HepG2 (cell line): ENCODE results near the gene CRHR1. TPM values are rescaled to one million over a fixed set of nuclear protein-coding genes. Genes with fewer than 3 reads are reported as not detected.

ENCODE experiments used
- ATAC-seq: fragments of 200-7000 bp; cut with Tn5 transposase; 3 replicates; pipeline ENCODE4 v1.9.1; 2020; ENCODE audit warnings: mild to moderate bottlenecking, moderate library complexity
- BruUV-seq: library from RNA; stranded (reverse); fragments of 400-500 nt; replicated peaks from 2 replicates; lab custom pipeline; 2021; lab: Mats Ljungman, UMichigan
- CTCF ChIA-PET: fragments of 300-600 bp; formaldehyde crosslinking; extraction: SDS; loops from one replicate; lab custom pipeline; 2021; ENCODE audit warnings: low total read pairs, inconsistent platforms, low intra/inter-chr PET ratio; lab: Yijun Ruan, JAX
- POLR2A ChIA-PET: fragments of 350-600 bp; sonication (Branson Sonifier 250); formaldehyde crosslinking; loops from one replicate; lab custom pipeline; 2020; ENCODE audit warnings: antibody characterized with exemption, inconsistent platforms; lab: Yijun Ruan, JAX
- DNase-seq: peaks from one replicate; pipeline ENCODE4 v3.0.0-alpha.2; 2015; ENCODE audit warnings: low spot score
- FAIRE-seq: peaks from 3 replicates; lab custom pipeline; 2011; peaks lifted over from hg19 to GRCh38; lab: Jason Lieb, UNC
- H2AFZ ChIP-seq: one replicate; pipeline ENCODE4 v1.6.1; 2011; ENCODE audit warnings: low read length, inconsistent platforms
- H3K27ac ChIP-seq: fragments of 300-600 bp; 3 replicates; pipeline ENCODE4 v1.8.0; 2011; ENCODE audit warnings: mixed run types, mild to moderate bottlenecking, mixed read lengths, low read length, inconsistent platforms; ENCODE audit not compliant: insufficient read depth; ENCODE audit errors: extremely low read length
- H3K27me3 ChIP-seq, 2 experiments: fragments of 200-600 bp in 1 of 2; 2 replicates in 1 of 2; 3 replicates in 1 of 2; pipeline versions ENCODE4 v1.6.0 to v1.8.0; 2011; ENCODE audit warnings: low read length in 2 of 2, mild to moderate bottlenecking in 2 of 2, moderate library complexity in 2 of 2, inconsistent platforms in 1 of 2; ENCODE audit not compliant: insufficient read depth in 2 of 2, control insufficient read depth in 1 of 2
- H3K36me3 ChIP-seq, 2 experiments: fragments of 200-600 bp in 1 of 2; replicated peaks in 1 of 2; 2 replicates in 1 of 2; 3 replicates in 1 of 2; pipeline versions ENCODE4 v1.5.1 to v1.8.0; 2011; ENCODE audit warnings: low read length in 2 of 2, inconsistent platforms in 1 of 2; ENCODE audit not compliant: insufficient read depth in 2 of 2, control insufficient read depth in 1 of 2
- H3K4me1 ChIP-seq: 2 replicates; pipeline ENCODE4 v1.5.1; 2012; ENCODE audit warnings: low read length, inconsistent platforms; ENCODE audit not compliant: insufficient read depth
- H3K4me2 ChIP-seq: 2 replicates; pipeline ENCODE4 v1.6.0; 2011; ENCODE audit warnings: low read depth, low read length, inconsistent platforms
- H3K4me3 ChIP-seq, 3 experiments: fragments of 200-600 bp in 1 of 3; sonication (generic), shearing (Covaris generic) in 1 of 3; replicated peaks in 1 of 3; 2 replicates each; pipeline ENCODE4 v1.5.1; 2011 to 2016; ENCODE audit warnings: low read length in 3 of 3, inconsistent platforms in 2 of 3, low read depth in 2 of 3, mild to moderate bottlenecking in 2 of 3, control low read depth in 1 of 3, mixed read lengths in 1 of 3; ENCODE audit not compliant: insufficient read depth in 1 of 3
- H3K79me2 ChIP-seq: one replicate; pipeline ENCODE4 v1.6.1; 2011; ENCODE audit warnings: low read length, inconsistent platforms; ENCODE audit not compliant: insufficient read depth
- H3K9ac ChIP-seq: 2 replicates; pipeline ENCODE4 v1.6.0; 2011; ENCODE audit warnings: mild to moderate bottlenecking, low read depth, low read length, inconsistent platforms; ENCODE audit not compliant: insufficient read depth
- H3K9me3 ChIP-seq: 2 replicates; pipeline ENCODE4 v1.5.1; 2012; ENCODE audit warnings: mild to moderate bottlenecking, low read length
- H4K20me1 ChIP-seq: 2 replicates; pipeline ENCODE4 v1.6.0; 2011; ENCODE audit warnings: inconsistent platforms, mild to moderate bottlenecking, low read length, moderate library complexity; ENCODE audit not compliant: insufficient read depth
- KDM3A ChIP-seq: IDR thresholded peaks from 2 replicates; pipeline ENCODE4 v1.6.1; 2018; ENCODE audit warnings: low read depth, missing compliant biosample characterization
- PRDM10 ChIP-seq: sonication (generic); formaldehyde crosslinking; IDR thresholded peaks from 2 replicates; pipeline ENCODE4 v1.4.0; 2020; ENCODE audit warnings: low read depth, missing genetic modification reagents
- TBP ChIP-seq: sonication (generic); formaldehyde crosslinking; IDR thresholded peaks from 2 replicates; pipeline ENCODE4 v1.5.0; 2020; ENCODE audit warnings: missing genetic modification reagents
- TCF7 ChIP-seq: sonication (generic); IDR thresholded peaks from 2 replicates; pipeline ENCODE4 v1.6.1; 2016; ENCODE audit warnings: antibody characterized with exemption, low read depth
- ZC3H4 ChIP-seq: sonication (generic); formaldehyde crosslinking; IDR thresholded peaks from 2 replicates; pipeline ENCODE4 v1.4.0; 2020; ENCODE audit warnings: missing genetic modification reagents, borderline replicate concordance
- WGBS: methylation state at CpG from one replicate; pipeline ENCODE4 v1.1.6; 2017; ENCODE audit warnings: low lambda C conversion rate; 5-methylcytosine and 5-hydroxymethylcytosine counted together
- in situ Hi-C: cut with HindIII; loops from 2 replicates; pipeline ENCODE4 v1.10.0; 2017; ENCODE audit warnings: low pct_unique_long_range_greater_than_20kb; ENCODE audit not compliant: extremely low pct_ligation_motif_present
- intact Hi-C: fragments of 100-400 bp; cut with micrococcal nuclease; formaldehyde crosslinking; loops from one replicate; pipeline ENCODE4 v1.10.0; 2022; ENCODE audit not compliant: unreplicated experiment
- polyA plus RNA-seq, 8 experiments: library from polyadenylated mRNA; depleted of rRNA in 3 of 8; stranded (reverse) in 7 of 8; unstranded in 1 of 8; fragments of >200 nt; fragmentation: Illumina TruSeq in 4 of 8; extraction: Trizol in 4 of 8; gene quantifications; 2 replicates each; pipeline versions ENCODE4 v1.2.1 to v1.2.3, GENCODE V29; 2011 to 2016; ENCODE audit warnings: low read depth in 4 of 8, missing spikeins in 1 of 8, mixed read lengths in 1 of 8; ENCODE audit not compliant: insufficient read depth in 1 of 8
- total RNA-seq, 5 experiments: library from RNA; depleted of rRNA; stranded (reverse); fragments of >200 nt; fragmentation: Illumina TruSeq; extraction: Trizol; gene quantifications; 2 replicates each; pipeline ENCODE4 v1.2.3, GENCODE V29; 2016; ENCODE audit warnings: low read depth in 1 of 5
- TF ChIP-seq, protein P1 (sequence below): IDR thresholded peaks from 2 replicates; pipeline ENCODE4 v1.6.1; 2016; ENCODE audit warnings: missing biosample characterization, missing genetic modification reagents, low read depth
- TF ChIP-seq, protein P2 (sequence below): sonication (generic); formaldehyde crosslinking; conservative IDR thresholded peaks from 2 replicates; pipeline ENCODE4 v1.4.0; 2020; ENCODE audit warnings: missing genetic modification reagents
- TF ChIP-seq, protein P3 (sequence below): sonication (generic); formaldehyde crosslinking; IDR thresholded peaks from 2 replicates; pipeline ENCODE4 v1.4.0; 2020; ENCODE audit warnings: mild to moderate bottlenecking, missing genetic modification reagents
- TF ChIP-seq, protein P4 (sequence below): sonication (generic); formaldehyde crosslinking; IDR thresholded peaks from 2 replicates; pipeline ENCODE4 v1.4.0; 2020; ENCODE audit warnings: missing genetic modification reagents, borderline replicate concordance

The CRHR1 gene
- total and polyA plus RNA-seq, 2 of the 13 experiments (the other 11 are each of a cell fraction or from before 2014, with no cell fraction given) = not detected

DNA sequence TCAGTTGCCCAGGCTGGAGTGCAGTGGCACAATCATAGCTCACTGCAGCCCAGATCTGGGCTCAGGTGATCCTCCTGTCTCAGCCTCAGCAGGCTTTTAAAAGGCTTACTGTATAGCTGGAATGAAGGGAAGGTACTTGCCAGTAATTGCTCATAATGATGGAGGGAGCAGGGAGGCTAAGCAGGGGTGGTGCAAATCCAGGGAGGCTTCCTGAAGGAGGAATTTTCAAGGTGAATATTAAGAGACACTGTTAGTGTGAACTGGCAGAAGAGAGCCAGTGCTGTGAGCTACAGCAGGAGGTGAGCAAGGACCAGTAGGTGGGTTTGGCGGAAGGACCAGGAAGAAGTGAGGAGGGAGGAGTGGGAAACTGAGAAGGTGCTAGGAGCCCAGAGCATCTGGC lies 24.7 kb downstream of the CRHR1 start:
- in situ Hi-C loops = no loop called here
- Histone ChIP-seq H2AFZ (no peak overlapping the region), H3K36me3 (no peaks in the 10 kb centered on the region), H3K9me3 (no peaks in the 10 kb centered on the region), H3K4me1 (no peaks in the 10 kb centered on the region), H3K27me3 (peaks cover 17 to 68% of the 10 kb centered on the region in 2 experiments; a peak in 4 of 5 replicates), H3K27ac (no peak overlapping the region), H4K20me1 (no peaks in the 10 kb centered on the region), H3K79me2 (no peaks in the 10 kb centered on the region), H3K4me2 (no peak overlapping the region), H3K4me3 (no peak overlapping the region), H3K9ac (no peak overlapping the region)
- FAIRE-seq (no peak), ATAC-seq (no peak), DNase-seq (no peak)
- no TSS peak for BruUV-seq
- CTCF ChIA-PET = no interaction called here
- POLR2A ChIA-PET = no interaction called here
- TF ChIP-seq, protein P1, sequence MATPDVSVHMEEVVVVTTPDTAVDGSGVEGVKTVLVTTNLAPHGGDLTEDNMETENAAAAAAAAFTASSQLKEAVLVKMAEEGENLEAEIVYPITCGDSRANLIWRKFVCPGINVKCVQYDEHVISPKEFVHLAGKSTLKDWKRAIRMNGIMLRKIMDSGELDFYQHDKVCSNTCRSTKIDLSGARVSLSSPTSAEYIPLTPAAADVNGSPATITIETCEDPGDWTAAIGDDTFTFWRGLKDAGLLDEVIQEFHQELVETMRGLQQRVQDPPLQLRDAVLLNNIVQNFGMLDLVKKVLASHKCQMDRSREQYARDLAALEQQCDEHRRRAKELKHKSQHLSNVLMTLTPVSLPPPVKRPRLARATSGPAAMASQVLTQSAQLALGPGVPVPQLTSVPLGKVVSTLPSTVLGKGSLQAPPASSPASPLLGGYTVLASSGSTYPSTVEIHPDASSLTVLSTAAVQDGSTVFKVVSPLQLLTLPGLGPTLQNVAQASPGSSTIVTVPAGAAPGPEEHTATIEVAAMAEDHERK (CRISPR knock-in tag) = no peak
- TF ChIP-seq, protein P2, sequence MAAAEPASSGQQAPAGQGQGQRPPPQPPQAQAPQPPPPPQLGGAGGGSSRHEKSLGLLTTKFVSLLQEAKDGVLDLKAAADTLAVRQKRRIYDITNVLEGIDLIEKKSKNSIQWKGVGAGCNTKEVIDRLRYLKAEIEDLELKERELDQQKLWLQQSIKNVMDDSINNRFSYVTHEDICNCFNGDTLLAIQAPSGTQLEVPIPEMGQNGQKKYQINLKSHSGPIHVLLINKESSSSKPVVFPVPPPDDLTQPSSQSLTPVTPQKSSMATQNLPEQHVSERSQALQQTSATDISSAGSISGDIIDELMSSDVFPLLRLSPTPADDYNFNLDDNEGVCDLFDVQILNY = no peak
- TF ChIP-seq KDM3A (CRISPR knock-in tag) (no peak), TCF7 (no peak), PRDM10 (CRISPR knock-in tag) (no peak), TBP (CRISPR knock-in tag) (no peak), ZC3H4 (CRISPR knock-in tag) (no peak)
- TF ChIP-seq, protein P3, sequence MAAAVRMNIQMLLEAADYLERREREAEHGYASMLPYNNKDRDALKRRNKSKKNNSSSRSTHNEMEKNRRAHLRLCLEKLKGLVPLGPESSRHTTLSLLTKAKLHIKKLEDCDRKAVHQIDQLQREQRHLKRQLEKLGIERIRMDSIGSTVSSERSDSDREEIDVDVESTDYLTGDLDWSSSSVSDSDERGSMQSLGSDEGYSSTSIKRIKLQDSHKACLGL (CRISPR knock-in tag) = no peak
- TF ChIP-seq, protein P4, sequence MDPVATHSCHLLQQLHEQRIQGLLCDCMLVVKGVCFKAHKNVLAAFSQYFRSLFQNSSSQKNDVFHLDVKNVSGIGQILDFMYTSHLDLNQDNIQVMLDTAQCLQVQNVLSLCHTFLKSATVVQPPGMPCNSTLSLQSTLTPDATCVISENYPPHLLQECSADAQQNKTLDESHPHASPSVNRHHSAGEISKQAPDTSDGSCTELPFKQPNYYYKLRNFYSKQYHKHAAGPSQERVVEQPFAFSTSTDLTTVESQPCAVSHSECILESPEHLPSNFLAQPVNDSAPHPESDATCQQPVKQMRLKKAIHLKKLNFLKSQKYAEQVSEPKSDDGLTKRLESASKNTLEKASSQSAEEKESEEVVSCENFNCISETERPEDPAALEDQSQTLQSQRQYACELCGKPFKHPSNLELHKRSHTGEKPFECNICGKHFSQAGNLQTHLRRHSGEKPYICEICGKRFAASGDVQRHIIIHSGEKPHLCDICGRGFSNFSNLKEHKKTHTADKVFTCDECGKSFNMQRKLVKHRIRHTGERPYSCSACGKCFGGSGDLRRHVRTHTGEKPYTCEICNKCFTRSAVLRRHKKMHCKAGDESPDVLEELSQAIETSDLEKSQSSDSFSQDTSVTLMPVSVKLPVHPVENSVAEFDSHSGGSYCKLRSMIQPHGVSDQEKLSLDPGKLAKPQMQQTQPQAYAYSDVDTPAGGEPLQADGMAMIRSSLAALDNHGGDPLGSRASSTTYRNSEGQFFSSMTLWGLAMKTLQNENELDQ (CRISPR knock-in tag) = no peak
- 10% methylated on average over 1 of the region's 1 CpG for WGBS
- intact Hi-C loops = no loop called here
